Colonic mucosa (tissue), 4 donors: ENCODE data around the gene METTL1. TPM values are rescaled to one million over a fixed set of nuclear protein-coding genes. Genes with fewer than 3 reads are reported as not detected.

Source experiments
- DNase-seq: peaks from one replicate; pipeline ENCODE4 v3.0.0-alpha.2; 2020
- H3K27ac ChIP-seq: fragments of 200-600 bp; one replicate; pipeline ENCODE4 v1.8.0; 2021
- H3K27me3 ChIP-seq: fragments of 200-600 bp; one replicate; pipeline ENCODE4 v1.8.0; 2021
- H3K36me3 ChIP-seq: fragments of 200-600 bp; one replicate; pipeline ENCODE4 v1.8.0; 2021
- H3K4me1 ChIP-seq: fragments of 200-600 bp; one replicate; pipeline ENCODE4 v1.8.0; 2021; ENCODE audit warnings: mild to moderate bottlenecking
- H3K4me3 ChIP-seq: fragments of 200-600 bp; one replicate; pipeline ENCODE4 v1.8.0; 2021
- H3K9ac ChIP-seq, 2 donors: one replicate each; pipeline ENCODE4 v1.7.0; 2013; ENCODE audit warnings: control low read depth in 2 of 2, low read depth in 2 of 2, low read length in 2 of 2
- H3K9me3 ChIP-seq: fragments of 200-600 bp; one replicate; pipeline ENCODE4 v1.8.0; 2021
- intact Hi-C: fragments of 100-400 bp; cut with DNase I; formaldehyde crosslinking; loops from one replicate; pipeline ENCODE4 v1.14.1; 2022
- total RNA-seq, 2 donors: library from RNA; stranded (reverse); fragmentation: NEBNext Ultra II Directional in 1 of 2; extraction: Animal tissue kit (Norgen Biotek cat#: 25700) in 1 of 2; gene quantifications; one replicate each; pipeline ENCODE4 v1.2.1, GENCODE V29; 2021
- TF ChIP-seq, protein P1 (sequence below): fragments of 200-600 bp; IDR thresholded peaks from one replicate; pipeline ENCODE4 v1.8.0; 2022; ENCODE audit warnings: antibody characterized with exemption, mild to moderate bottlenecking
- donor health status: healthy.
- donor health status: DM: no; HTN: no; CAD: no.
- donor health status: DM: no; HTN: no; CAD: no.

Gene METTL1
- total RNA-seq, 2 donors from 2014 or later = 7.1 to 18.9 TPM

DNA sequence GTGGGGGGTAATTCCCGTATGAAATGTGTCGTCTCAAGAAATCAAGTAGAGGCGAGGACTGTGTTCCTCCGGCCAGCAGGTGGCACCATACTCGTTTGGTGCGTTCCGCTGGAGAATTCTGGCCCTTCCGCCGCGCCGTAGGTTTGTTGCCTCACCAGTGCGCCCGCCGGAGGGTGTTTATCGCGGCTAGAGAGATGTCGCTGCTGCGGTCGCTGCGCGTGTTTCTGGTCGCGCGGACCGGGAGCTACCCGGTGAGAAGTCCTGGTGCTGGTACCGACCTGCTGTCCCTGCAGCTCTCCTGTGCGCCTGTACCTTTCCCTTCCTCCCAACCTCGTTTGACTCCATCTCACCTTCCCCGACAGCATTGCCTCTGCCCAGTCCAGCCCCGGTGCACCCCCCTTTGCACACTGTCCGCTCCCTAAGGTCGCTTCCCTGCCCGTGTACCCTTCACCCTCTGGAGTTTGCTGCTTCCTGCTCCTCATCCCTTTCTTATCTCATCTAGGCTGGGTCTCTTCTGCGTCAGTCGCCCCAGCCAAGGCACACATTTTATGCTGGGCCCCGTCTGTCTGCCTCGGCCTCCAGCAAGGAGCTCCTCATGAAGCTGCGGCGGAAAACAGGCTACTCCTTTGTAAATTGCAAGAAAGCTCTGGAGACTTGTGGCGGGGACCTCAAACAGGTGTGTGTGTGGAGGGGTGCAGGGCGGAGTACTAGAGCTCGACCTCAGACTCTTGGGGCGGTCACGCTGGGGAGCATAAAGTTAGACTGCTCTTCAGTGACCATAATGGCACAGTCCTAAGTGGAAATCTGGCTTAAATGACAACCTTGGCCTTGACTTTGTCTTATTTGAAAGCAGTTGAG, 10.9 kb upstream of the METTL1 start, which contains the start of gene TSFM:
Gene TSFM, plus strand, starts transcription at position 180 of the 858 bp plus-strand sequence. Its CDS starts 15 bp downstream, at position 195.
- H3K27me3 ChIP-seq = no peaks in the 10 kb centered on the region
- H3K36me3 ChIP-seq = no peaks in the 10 kb centered on the region
- TF ChIP-seq, protein P1, sequence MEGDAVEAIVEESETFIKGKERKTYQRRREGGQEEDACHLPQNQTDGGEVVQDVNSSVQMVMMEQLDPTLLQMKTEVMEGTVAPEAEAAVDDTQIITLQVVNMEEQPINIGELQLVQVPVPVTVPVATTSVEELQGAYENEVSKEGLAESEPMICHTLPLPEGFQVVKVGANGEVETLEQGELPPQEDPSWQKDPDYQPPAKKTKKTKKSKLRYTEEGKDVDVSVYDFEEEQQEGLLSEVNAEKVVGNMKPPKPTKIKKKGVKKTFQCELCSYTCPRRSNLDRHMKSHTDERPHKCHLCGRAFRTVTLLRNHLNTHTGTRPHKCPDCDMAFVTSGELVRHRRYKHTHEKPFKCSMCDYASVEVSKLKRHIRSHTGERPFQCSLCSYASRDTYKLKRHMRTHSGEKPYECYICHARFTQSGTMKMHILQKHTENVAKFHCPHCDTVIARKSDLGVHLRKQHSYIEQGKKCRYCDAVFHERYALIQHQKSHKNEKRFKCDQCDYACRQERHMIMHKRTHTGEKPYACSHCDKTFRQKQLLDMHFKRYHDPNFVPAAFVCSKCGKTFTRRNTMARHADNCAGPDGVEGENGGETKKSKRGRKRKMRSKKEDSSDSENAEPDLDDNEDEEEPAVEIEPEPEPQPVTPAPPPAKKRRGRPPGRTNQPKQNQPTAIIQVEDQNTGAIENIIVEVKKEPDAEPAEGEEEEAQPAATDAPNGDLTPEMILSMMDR = peak; percentile 87
- no peak within 1 kb of the TSS for H3K27ac ChIP-seq
- DNase-seq = peak; percentile 99
- peak within 1 kb of the TSS; percentile 87 for H3K4me3 ChIP-seq
- H3K9me3 ChIP-seq = no peaks in the 10 kb centered on the region
- H3K4me1 ChIP-seq = no peaks in the 10 kb centered on the region
- intact Hi-C loops = loop anchor here (5.0 kb wide), 1 partner anchor 49 kb away; no protein-coding TSS in a partner anchor
- H3K9ac ChIP-seq = peak within 1 kb of the TSS; percentile 83 to 98

DNA sequence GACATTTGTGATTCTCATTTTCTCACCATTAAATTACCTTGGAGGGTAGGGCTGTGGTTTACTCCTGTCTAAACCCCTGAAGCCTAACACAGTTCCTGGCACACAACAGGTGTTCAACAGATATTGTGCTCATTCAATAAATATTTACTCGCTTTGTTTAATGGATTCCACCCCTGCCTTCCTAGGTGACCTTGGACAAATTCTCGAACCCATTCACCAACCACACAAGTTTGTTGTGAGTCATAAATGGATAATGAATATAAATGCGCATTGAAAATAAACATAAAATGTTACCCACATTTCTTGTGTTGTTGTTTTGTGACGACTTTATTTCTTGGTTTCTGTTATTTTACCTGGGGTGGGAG, 10.3 kb upstream of the METTL1 start:
- Histone ChIP-seq H3K4me3 (no peak overlapping the region), H3K9ac (no peak overlapping the region), H3K9me3 (no peaks in the 10 kb centered on the region), H3K27ac (no peak overlapping the region), H3K27me3 (no peaks in the 10 kb centered on the region), H3K36me3 (no peaks in the 10 kb centered on the region), H3K4me1 (no peaks in the 10 kb centered on the region)
- DNase-seq = no peak
- intact Hi-C loops = loop anchor here (5.0 kb wide), 1 partner anchor 50 kb away; no protein-coding TSS in a partner anchor
- TF ChIP-seq, protein P1 = no peak

DNA sequence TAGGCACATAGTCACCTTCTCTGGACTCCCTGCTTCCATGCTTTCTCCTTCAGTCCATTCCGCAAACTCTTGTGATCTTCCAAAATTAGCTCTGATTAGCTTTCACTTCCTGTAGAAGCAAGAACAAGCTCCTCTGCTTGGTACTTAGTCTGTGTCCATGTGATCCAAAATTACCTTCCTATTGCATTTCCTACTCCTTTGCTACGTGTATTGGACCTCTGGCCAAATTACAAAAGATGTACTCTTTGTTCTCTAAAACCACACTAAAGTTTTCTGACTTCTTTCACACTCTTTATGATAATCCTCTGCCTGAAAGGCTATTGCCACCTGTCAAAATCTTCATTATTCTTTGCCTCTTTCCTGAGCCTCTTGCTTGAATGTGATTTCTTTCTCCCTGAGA, 9.9 kb upstream of the METTL1 start:
- no peak overlapping the region for H3K9ac ChIP-seq
- no peaks in the 10 kb centered on the region for H3K4me1 ChIP-seq
- no peaks in the 10 kb centered on the region for H3K36me3 ChIP-seq
- H3K27me3 ChIP-seq = no peaks in the 10 kb centered on the region
- H3K27ac ChIP-seq = no peak overlapping the region
- H3K4me3 ChIP-seq = no peak overlapping the region
- intact Hi-C loops = loop anchor here (5.0 kb wide), 1 partner anchor 50 kb away; no protein-coding TSS in a partner anchor
- DNase-seq = no peak
- H3K9me3 ChIP-seq = no peaks in the 10 kb centered on the region
- TF ChIP-seq, protein P1 = no peak

GRCh38 chr12:57781244-57781643, 9.3 kb upstream of the METTL1 start:
- H3K27ac ChIP-seq = no peak overlapping the region
- H3K4me3 ChIP-seq = no peak overlapping the region
- TF ChIP-seq, protein P1 = no peak
- no peaks in the 10 kb centered on the region for H3K9me3 ChIP-seq
- H3K27me3 ChIP-seq = no peaks in the 10 kb centered on the region
- no peak for DNase-seq
- H3K9ac ChIP-seq = no peak overlapping the region
- no peaks in the 10 kb centered on the region for H3K4me1 ChIP-seq
- intact Hi-C loops = loop anchor here (5.0 kb wide), 1 partner anchor 51 kb away; no protein-coding TSS in a partner anchor
- no peaks in the 10 kb centered on the region for H3K36me3 ChIP-seq

GRCh38 chr12:57780284-57780897, 8.5 kb upstream of the METTL1 start:
- intact Hi-C loops = loop anchor here (5.0 kb wide), 1 partner anchor 52 kb away; no protein-coding TSS in a partner anchor
- Histone ChIP-seq H3K9me3 (no peaks in the 10 kb centered on the region), H3K27ac (no peak overlapping the region), H3K36me3 (no peaks in the 10 kb centered on the region), H3K9ac (no peak overlapping the region), H3K4me3 (no peak overlapping the region), H3K4me1 (no peaks in the 10 kb centered on the region), H3K27me3 (no peaks in the 10 kb centered on the region)
- TF ChIP-seq, protein P1 = no peak
- DNase-seq = no peak
